ENCODE results near the gene PTPRJ. TPM values are rescaled to one million over a fixed set of nuclear protein-coding genes. Genes with fewer than 3 reads are reported as not detected.
"Not testable (repeated sequence)": the region's sequence is repeated elsewhere in the genome, so short reads cannot be mapped to it uniquely, and the experiment has no call there.

The PTPRJ gene
- total RNA-seq, 2 donors from 2014 or later: 26.5 to 37.4 TPM

GRCh38 chr11:47948137-47948536 is 32.2 kb upstream of the PTPRJ start:
- no peak for TF ChIP-seq CTCF (conservative IDR thresholded peaks at IDR 0.05)
- H3K4me1 Mint-ChIP-seq: peaks cover 30% of the 10 kb centered on the region
- peak; percentile 59 for DNase-seq
- Histone ChIP-seq H3K9ac (ENCODE audit: extremely low read depth, low read length, poor library complexity, severe bottlenecking) (no peak overlapping the region), H3K9me3 (ENCODE audit: control insufficient read depth, low read length) (no peaks in the 10 kb centered on the region), H3K36me3 (ENCODE audit: control insufficient read depth, insufficient read depth, low read length) (no peaks in the 10 kb centered on the region), H3K4me3 (ENCODE audit: low read length) (no peak overlapping the region), H3K27me3 (ENCODE audit: control insufficient read depth, insufficient read depth, low read length, poor library complexity, severe bottlenecking) (no peaks in the 10 kb centered on the region), H3K27ac (ENCODE audit: low read depth, low read length) (no peak overlapping the region), H3K4me1 (ENCODE audit: control insufficient read depth, insufficient read depth, low read length) (peaks cover 10% of the 10 kb centered on the region)
- H3K4me3 Mint-ChIP-seq: no peak overlapping the region
- H3K36me3 Mint-ChIP-seq (ENCODE audit: low read depth): no peaks in the 10 kb centered on the region
- H3K27me3 Mint-ChIP-seq (ENCODE audit: insufficient read depth): no peaks in the 10 kb centered on the region
- H3K27ac Mint-ChIP-seq: no peak overlapping the region
- WGBS, 2 experiments (ENCODE audit: insufficient coverage in 1 of 2, insufficient read length in 1 of 2): 79% methylated on average over 3 of the region's 3 CpGs; no CpG with 5 or more reads in 1 of the 2 experiments
- H3K9me3 Mint-ChIP-seq: no peaks in the 10 kb centered on the region

DNA sequence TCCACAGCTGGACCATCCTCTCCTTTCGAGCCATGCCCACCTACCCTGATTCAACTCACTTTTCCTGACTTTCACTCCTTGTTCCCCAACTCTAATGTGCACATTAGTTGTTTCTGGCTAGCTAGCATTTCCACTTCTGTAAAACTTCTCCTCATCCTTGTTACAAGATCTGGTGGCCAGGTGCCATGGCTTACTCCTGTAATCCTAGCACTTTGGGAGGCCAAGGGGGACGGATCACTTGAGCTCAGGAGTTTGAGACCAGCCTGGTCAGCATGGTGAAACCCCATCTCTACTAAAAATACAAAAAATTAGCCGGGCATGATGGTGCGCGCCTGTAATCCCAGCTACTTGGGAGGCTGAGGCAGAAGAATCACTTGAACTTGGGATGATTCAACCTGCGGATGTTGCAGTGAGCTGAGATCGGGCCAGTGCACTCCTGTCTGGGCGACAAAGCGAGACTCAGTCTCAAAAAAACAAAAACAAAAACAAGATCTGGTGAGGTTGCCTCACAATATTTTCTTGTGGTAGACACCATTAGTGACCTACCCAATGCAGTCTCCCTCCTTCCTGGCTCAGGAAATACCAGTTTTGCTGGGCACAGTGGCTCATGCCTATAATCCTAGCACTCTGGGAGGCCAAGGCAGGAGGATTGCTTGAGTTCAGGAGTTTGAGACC is 31.2 kb upstream of the PTPRJ start:
- WGBS, 2 experiments (ENCODE audit: insufficient coverage in 1 of 2, insufficient read length in 1 of 2): 87 to 92% methylated on average over 8 to 9 of the region's 9 CpGs
- not testable (repeated sequence) for H3K36me3 ChIP-seq (ENCODE audit: control insufficient read depth, insufficient read depth, low read length); H3K27ac ChIP-seq (ENCODE audit: low read depth, low read length); H3K4me3 ChIP-seq (ENCODE audit: low read length); H3K9ac ChIP-seq (ENCODE audit: extremely low read depth, low read length, poor library complexity, severe bottlenecking); H3K36me3 Mint-ChIP-seq (ENCODE audit: low read depth); H3K4me3 Mint-ChIP-seq; H3K9me3 ChIP-seq (ENCODE audit: control insufficient read depth, low read length); H3K4me1 ChIP-seq (ENCODE audit: control insufficient read depth, insufficient read depth, low read length); H3K9me3 Mint-ChIP-seq; H3K27me3 Mint-ChIP-seq (ENCODE audit: insufficient read depth); H3K27me3 ChIP-seq (ENCODE audit: control insufficient read depth, insufficient read depth, low read length, poor library complexity, severe bottlenecking); DNase-seq
- Mint-ChIP-seq H3K27ac (peak overlapping the region; percentile 20), H3K4me1 (peaks cover 27% of the 10 kb centered on the region)

GRCh38 chr11:47950396-47950795 is 30.0 kb upstream of the PTPRJ start:
- H3K4me1 Mint-ChIP-seq: peaks cover 18% of the 10 kb centered on the region
- no peak for DNase-seq
- Histone ChIP-seq H3K9ac (ENCODE audit: extremely low read depth, low read length, poor library complexity, severe bottlenecking) (no peak overlapping the region), H3K27ac (ENCODE audit: low read depth, low read length) (no peak overlapping the region), H3K4me1 (ENCODE audit: control insufficient read depth, insufficient read depth, low read length) (peaks cover 5% of the 10 kb centered on the region), H3K9me3 (ENCODE audit: control insufficient read depth, low read length) (no peaks in the 10 kb centered on the region), H3K36me3 (ENCODE audit: control insufficient read depth, insufficient read depth, low read length) (no peaks in the 10 kb centered on the region), H3K4me3 (ENCODE audit: low read length) (no peak overlapping the region), H3K27me3 (ENCODE audit: control insufficient read depth, insufficient read depth, low read length, poor library complexity, severe bottlenecking) (no peaks in the 10 kb centered on the region)
- no peaks in the 10 kb centered on the region for H3K27me3 Mint-ChIP-seq (ENCODE audit: insufficient read depth)
- 93 to 96% methylated on average over 2 to 5 of the region's 5 CpGs for WGBS, 2 experiments (ENCODE audit: insufficient coverage in 1 of 2, insufficient read length in 1 of 2)
- H3K9me3 Mint-ChIP-seq: no peaks in the 10 kb centered on the region
- no peak overlapping the region for H3K27ac Mint-ChIP-seq
- TF ChIP-seq CTCF (conservative IDR thresholded peaks at IDR 0.05): no peak
- no peaks in the 10 kb centered on the region for H3K36me3 Mint-ChIP-seq (ENCODE audit: low read depth)
- H3K4me3 Mint-ChIP-seq: no peak overlapping the region

DNA sequence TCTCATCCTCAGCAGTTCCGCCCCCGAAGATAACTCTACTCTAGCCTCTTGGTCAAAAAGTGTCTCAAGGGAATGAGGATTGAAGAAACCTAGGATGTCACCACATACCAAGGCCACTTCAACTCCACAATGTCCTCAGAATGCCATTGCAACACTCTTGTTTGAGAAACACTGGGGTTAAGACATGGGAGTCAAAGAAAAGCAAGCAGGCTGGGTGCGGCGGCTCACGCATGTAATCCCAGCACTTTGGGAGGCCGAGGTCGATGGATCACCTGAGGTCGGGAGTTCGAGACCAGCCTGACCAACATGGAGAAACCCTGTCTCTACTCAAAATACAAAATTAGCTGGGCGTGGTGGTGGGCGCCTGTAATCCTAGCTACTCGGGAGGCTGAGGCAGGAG is 28.9 kb upstream of the PTPRJ start:
- peaks cover 15% of the 10 kb centered on the region for H3K4me1 Mint-ChIP-seq
- H3K4me3 ChIP-seq (ENCODE audit: low read length); H3K36me3 Mint-ChIP-seq (ENCODE audit: low read depth); H3K27me3 ChIP-seq (ENCODE audit: control insufficient read depth, insufficient read depth, low read length, poor library complexity, severe bottlenecking); H3K9ac ChIP-seq (ENCODE audit: extremely low read depth, low read length, poor library complexity, severe bottlenecking); H3K9me3 Mint-ChIP-seq; H3K36me3 ChIP-seq (ENCODE audit: control insufficient read depth, insufficient read depth, low read length); H3K27me3 Mint-ChIP-seq (ENCODE audit: insufficient read depth); H3K4me1 ChIP-seq (ENCODE audit: control insufficient read depth, insufficient read depth, low read length); H3K9me3 ChIP-seq (ENCODE audit: control insufficient read depth, low read length); H3K4me3 Mint-ChIP-seq; H3K27ac ChIP-seq (ENCODE audit: low read depth, low read length); H3K27ac Mint-ChIP-seq; DNase-seq: not testable (repeated sequence)
- WGBS, 2 experiments (ENCODE audit: insufficient coverage in 1 of 2, insufficient read length in 1 of 2): 94% methylated on average over 7 to 12 of the region's 12 CpGs

All from endodermal cell (in vitro differentiated cells).